Stimulated activated CD4-positive, alpha-beta T cell treated with anti-CD3 and anti-CD28 coated beads, Interleukin-1b, Interleukin-23, amount 100 ng/mL, for 1 hour (primary cell): ENCODE data around the gene RGS7BP.

Experiments
- DNase-seq, 2 donors: peaks; one replicate each; pipeline ENCODE4 v3.0.0-alpha.2; 2020; ENCODE audit warnings: low read depth in 2 of 2

The RGS7BP gene

DNA sequence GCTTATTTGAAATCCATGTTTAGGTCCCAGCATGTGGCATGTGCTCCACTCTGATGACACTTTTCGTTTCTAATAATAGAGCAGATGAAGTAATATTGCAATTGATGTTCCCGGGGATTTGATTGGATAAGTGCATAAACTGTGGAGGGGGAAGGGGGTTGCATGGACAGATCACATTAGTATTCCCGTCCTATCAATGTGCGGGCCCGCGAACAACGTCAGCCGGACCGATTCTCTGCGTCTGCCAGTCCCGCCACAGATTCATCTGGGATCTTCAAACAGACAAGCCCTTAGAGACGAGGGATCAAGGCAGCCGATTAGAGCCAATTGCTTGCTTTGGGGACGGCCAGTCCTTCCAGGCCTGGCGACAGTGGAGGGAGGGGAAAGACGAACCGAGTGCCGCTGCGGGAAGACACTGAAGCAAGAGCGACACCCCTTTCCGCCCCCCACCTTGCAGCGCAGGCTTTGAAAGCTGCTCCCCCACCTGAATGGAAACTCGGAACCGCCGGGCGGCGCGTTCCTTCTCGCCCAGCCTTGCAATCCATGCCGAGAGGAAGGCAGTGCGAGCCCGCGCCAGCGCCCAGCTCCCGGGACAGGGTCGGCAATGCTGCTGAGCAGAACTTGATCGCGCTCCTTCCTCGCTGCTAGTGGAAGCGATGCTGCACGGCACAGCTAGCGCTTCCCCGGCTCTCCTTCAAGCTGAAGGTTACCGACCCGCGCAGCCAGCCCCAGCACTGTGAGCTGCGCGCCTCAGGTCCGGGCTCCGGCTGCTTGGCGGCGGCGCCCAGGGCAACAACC lies at the start of gene RGS7BP:
RGS7BP (plus strand) TSS at position 247 of the 798 bp plus-strand sequence. CDS start 610 bp downstream, outside the sequence.
- DNase-seq: no peak

DNA sequence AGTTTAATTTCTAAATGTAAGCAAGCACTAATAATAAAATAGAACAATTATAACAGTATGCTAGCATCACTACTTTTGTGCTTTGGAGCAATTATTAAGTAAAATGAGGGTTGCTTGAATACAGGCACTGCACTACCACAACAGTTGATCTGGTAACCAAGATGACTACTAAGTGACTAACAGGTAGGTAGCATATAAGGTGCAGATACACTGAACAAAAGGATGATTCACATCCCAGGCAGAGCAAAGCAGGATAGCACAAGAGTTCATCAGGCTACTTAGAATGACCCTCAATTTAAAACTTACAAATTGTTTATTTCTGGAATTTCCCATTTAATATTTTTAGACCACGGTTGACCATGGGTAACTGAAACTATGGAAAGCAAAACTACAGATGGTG lies 48.0 kb upstream of the RGS7BP start:
- no peak for DNase-seq

DNA sequence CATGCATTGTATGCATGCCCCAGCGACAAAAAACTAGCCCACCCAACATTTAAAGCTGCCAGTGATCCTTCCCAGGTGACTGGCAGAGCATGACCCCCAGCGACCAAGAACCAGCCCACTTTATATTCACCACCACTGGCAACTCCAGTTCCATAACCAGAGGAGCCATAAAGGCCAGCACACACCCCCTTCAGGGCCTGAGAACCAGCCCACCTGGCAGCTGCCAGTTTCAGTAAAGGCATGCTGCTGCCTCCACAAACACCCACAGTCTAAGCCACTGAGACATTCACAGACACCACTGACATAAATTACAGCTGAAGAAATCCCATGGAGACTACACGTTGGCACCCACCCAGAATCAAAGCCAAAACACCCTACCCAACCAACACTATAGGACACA lies 46.9 kb upstream of the RGS7BP start:
- DNase-seq: no peak

DNA sequence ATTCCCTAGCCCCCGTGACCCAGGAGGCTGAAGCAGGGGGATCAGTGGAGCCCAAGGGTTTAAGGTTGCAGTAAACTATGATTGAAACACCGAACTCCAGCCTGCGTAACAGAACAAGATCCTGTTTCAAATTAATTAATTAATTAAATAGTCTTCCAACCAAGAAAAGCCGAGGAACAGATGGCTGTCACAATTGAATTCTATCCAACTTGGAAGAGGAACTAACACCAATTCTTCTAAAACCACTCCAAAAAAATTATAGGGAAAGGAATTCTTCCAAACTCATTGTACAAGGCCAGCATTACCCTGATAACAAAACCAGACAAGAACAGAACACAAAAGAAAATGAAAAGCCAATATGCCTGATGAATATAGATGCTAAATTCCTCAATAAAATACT lies 43.4 kb upstream of the RGS7BP start:
- DNase-seq: no peak

DNA sequence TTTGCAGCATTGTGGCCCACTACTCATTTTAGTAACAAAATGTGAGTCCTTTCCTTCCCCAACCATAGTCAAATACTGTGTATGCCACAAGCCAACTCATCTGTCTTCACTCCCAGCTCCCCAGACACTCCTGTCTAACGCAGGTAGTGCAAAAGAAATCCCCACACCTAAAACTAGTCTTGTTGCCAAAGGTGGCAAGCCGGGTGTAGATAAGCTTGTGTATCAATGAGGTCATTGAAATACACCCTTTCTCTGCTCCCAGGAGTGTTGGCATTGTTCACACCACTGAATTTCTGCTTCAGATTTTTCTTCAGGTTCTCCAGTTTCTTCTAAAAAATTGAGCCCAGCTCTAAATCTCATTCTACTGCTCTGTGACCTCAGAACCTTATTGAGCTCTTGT lies 19.7 kb upstream of the RGS7BP start:
- no peak for DNase-seq

DNA sequence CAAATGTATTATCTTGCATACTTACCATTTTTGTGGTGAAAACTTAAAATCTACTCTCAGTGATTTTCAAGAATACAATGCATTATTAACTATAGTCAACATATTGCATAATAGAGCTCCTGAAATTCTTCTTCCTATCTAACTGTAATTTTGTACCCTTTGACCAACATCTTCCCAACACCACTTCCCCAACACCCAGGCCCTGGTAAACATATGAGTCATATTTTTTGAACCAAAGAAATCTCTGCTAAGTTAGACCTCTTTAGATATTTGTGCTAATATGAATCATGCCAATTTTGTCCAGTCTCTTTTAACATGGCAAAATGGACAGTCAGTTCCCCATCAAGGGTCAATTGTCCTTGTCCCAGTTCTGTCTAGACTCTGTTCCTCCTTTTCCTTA lies 18.5 kb upstream of the RGS7BP start:
- DNase-seq: no peak

DNA sequence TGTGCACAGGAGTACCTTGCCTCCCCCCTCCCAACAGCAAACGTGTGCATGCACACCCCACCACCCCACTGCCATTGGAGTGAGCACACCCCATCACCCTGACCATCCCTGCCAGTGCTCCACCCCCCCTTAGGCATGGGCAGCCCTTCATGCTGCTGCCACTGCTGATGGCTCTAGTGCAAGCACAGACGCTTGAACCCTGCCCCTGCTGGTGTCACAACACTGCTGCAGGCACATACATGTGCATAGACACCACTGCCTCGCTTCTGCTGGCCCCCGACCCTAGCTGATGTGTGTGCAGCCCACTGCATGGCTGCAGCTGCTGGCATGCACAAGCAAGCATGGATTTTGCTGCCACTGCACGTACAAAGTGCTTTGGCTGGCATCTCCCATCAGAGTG lies 16.0 kb upstream of the RGS7BP start:
- no peak for DNase-seq

DNA sequence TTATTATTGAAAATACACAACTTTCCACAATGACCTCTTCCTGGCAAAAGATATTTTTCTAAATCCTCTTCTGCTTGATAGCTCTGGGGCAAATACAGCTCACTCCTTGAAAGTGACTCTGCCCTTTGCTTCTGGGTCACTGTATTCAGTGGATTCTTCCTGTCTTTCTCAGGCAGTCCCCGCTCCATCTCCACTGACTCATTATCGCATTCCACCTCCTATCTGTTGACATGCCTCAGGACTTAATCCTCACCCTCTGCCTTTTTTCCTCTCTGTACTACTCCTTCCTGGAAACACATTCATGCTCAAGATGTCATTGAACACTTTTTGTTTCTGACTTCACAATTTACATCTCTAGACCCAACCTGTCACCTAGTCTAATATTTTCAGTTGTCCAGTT lies 8.4 kb upstream of the RGS7BP start:
- DNase-seq: no peak

DNA sequence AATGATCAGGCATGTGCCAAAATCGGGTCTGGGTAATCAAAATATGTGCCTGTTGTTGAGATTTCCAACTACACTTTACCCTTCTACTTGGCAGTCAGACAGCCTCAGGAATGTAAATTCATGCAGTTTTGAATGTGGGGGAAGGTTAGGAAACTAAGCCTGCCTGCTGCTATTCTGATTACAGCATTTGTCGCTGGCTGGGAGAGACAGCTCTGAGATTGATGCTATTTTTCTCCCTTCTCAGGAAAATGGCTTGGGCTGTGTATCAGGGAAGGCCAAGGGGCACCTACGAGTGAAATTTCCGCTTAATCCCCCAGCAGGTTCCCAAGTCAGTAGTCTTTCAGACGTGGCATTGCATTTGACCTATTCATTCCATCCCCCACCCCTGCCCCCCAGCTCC lies 3.6 kb upstream of the RGS7BP start:
- DNase-seq: no peak

DNA sequence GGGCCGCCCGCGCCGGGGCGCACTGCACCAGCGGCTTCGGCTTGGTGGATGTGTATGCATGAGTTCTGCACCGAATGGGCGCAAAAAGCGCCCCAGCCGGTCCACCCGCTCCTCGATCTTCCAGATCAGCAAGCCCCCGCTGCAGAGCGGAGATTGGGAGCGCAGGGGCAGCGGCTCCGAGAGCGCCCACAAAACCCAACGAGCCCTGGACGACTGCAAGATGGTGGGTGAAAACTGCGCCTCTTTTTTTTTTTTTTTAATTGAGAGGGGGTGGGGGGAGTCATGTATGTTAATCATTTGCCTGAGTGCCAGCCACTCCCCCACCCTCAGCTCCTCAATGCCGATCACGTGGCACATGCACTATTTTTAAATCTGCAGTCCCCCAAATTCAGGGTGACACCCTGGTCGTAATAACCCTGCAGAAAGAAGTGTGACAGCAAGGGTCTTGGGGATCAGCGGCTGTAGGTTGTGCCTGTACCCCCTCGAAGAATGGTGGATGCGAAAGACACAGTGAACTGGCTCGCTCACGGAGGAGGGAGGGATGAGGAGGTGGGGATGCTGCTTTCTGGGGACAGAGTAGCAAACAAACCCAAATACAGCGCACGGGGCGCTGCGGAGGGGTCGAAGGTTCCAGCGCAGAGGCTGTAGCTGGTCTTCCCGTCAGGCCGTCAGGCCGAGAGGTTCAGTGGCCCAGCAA lies 900 bp downstream of the RGS7BP start:
- DNase-seq: no peak

DNA sequence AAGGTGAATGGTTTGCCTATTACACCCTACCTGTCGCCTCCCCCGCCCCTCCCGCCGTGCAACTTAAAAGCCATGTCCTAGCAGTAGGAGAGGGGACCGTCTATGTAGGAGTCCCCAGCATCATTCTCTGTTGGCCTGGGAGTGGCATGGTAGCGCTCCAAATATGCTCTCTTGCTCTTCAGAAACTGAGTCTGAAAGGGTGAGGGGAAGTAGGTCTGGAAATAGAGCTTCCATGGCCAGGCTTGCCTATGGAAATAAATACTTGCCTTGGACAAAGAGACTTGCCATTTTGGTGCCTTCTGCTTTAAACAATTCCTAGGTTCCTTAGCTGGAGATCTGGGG lies 1.4 kb downstream of the RGS7BP start:
- no peak for DNase-seq

DNA sequence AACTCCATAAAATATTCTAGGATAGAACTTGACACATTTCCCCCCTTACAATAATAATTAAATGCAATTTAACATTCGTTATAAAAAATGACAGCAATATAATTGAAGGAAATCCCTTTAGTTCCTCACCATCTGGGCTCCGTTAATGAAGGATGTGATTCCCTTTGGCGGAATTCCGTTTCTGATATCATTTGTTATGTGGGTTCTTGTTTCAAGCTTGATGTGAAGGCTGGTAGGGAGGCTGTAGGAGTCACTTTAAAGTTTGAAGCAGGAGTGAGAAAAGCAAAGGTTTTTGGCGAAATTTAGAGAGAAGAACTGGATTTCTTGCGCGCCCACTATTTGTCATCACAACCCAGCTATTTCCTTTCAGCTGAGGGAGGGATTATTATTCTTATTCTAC lies 4.0 kb downstream of the RGS7BP start:
- DNase-seq: no peak

DNA sequence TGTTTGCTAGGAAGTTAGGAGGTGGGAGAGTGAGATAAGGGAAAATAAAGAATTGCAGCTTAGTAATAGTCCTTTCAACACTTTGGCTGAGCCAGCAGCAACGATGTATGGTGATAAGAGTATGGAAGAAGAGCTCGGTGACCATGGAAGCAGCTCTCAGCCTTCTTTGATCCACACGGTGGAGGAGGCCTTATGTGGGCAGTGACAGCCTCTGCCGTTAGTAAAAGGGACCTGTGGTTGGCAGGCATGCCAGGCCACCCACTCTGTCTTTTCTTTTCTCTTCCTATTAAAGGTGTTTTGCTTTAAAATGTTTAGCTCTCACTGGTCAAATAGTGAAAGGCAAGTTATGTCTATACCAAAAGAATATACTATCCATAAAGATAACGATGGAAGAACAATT lies 7.7 kb downstream of the RGS7BP start:
- no peak for DNase-seq

DNA sequence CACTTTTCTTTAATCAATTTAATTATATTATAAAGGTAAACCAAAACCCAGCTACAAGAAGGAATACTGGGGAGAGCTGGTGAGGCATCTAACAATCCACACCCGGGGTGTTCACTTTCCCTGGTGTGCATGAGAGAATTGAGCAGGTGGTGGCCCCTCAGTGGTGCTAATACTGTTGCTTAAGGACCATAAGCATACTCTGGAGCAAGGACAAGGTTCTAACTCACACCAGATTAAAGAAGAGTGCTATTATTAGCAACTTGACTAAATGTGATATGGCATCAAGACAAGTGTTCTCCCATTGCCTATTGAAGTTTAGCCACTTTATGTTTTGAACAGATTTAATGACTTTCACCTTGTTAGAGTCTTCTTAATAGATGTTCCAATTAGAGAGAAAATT lies 8.8 kb downstream of the RGS7BP start:
- DNase-seq: no peak

DNA sequence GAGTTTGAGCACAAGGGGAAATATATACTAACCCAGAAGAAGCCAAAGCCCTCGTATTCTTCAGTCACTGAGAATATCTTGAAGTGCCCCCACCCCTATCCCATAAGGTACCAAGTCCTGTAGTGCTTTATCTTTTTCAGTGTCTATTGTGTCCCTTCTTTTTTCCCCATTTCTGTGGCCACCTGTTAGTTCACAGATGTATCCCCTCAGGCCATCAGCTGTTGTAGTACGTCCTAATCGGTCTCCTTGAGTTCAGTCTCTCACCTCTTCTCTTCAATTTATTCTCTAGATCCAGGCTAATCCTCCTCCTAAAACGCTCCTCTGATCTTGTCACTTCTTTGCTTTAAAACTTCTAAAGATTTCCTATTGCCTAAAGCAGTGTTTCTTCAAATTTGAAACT lies 10.4 kb downstream of the RGS7BP start:
- no peak for DNase-seq

DNA sequence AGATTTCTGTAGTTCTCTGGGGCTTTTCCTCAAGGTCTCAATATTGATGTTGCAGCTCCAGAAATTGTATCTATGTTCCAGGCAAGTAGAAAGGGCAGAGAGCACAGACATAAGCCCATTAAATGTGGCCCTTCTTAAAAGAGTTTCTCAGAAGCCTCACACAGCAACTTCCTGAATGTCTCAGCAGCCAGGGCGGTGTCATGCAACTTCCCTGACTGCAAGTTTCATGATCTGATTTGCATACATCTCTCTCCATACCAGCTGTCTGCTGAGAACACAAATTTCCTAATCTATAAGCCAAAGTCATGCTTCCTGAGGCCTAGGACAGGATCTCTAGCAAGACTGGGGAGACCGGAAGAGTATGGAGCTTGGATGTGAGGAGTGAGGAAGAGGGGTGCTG lies 13.0 kb downstream of the RGS7BP start:
- DNase-seq: no peak

DNA sequence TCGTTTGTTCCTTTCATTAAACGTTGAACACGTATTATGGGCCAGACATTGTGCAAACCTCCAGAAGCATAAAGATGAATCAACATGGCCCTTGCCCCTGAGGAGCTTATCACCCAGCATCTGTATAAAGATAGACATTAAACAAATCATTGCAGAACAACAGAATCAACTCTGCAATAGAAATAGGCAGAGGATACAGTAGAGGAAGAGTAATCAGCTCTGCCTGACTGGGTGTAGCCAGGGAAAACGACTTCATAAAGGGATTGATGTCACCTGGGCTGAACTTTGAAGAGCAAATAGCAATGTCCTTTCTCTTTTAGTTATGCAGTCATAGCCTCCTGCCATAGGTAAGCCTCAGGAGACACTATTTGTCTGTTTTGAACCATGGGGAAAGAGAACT lies 13.4 kb downstream of the RGS7BP start:
- DNase-seq: no peak

DNA sequence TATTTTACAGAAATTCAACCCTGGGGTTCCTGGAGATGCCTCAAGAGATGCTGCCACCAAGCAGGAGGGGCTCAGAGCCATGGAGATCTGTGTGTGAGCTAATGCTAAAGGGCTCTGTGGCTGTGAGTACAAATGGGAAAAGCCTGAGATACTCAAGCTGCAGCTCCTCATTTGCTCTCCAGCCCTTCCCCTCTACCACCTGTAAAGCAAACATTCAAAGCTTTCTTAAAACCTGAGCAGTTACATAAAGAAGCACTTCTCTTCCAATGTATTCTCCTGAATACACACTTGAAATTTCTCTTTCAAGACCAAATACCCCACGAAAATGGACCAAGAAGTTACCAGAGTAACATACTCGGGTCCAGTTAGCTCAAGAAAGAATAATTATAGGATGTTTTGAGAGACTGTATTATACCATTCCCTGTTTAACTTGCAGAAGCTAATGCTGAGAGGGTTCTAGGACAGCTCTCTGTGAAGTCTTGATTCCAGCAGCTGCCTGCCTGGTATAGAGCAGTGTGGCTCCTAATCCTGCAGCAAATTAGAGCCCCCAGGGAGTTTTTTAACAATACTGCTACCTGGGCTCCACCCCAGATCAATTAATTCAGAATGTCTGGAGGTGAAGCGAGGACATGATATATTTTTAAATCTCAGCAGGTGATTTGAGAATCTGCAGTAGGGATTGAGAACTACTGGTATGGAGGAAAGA lies 21.1 kb downstream of the RGS7BP start:
- no peak for DNase-seq

DNA sequence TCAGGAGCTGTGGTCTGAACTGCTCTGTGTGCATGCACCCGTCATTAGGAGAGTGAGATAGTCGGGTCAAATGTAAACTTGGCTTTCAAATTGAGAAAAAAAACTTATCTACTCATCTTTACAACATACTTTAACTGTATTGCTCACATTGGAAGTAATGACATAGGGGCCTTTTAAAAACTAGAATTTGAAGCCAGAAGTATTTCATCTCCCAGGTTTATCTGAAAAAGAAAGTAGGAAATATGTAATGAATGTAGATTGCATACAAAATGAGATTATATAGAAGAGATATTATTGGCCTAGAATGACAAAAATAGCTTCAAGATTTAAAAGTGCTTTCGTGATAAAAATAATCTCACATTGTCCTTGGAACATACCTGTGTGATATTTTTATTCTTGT lies 24.3 kb downstream of the RGS7BP start:
- DNase-seq: no peak

DNA sequence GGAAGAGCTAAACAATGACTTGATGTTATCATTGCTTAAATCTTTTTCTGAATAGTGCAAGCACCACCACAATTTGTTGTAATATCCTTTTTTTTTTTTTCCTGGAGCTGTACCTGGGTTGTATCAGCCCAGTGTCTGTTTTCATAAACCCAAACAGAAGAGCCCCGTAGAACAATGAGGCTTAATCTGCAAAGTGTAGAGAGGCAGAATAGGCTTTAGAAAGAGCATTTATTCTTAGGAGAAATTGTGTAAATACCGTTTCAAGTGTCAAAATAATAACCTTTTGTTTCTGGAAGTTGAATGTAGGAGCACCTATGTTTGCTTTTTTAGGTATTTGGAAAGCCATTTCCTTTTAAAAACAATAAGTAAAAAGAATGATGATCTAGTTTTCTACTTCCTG lies 26.4 kb downstream of the RGS7BP start:
- DNase-seq: no peak

DNA sequence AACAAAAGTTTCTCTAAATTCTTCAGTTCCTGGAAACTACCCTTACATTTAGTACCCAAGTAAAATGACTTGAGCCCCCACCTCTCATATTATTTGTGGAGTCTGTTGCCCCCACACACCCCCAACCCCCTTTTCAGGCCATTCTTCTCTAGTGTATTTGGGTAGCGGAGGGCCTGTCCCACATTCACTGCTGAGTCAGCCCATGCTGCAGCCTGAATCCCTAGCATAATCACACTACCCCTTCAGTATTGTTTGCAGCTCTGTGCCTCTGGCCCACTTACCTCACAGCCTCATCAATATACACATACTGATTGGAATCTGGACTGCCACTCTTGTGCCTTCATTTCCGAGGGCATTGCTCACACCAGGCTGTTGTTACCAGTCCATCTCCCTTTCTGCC lies 26.8 kb downstream of the RGS7BP start:
- DNase-seq: no peak

DNA sequence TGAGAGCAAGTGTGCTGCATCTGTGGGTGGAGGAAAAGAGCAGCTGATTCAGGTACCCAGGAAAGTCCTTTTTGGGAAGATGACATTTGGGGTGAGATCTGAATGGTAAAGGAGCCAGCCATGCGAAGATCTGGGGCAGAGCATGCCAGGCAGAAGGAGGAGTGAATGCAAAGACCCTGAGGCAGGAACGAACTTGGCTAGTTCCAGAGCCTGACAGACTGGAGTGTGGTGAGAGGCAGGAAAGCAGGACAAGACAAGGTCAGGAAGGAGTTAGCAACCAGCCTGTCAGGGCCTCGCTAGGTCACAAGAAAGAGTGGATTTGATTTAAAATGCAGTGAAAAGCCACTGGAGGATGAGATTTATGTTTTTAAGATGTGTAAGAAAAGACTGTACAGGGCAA lies 28.2 kb downstream of the RGS7BP start:
- no peak for DNase-seq

DNA sequence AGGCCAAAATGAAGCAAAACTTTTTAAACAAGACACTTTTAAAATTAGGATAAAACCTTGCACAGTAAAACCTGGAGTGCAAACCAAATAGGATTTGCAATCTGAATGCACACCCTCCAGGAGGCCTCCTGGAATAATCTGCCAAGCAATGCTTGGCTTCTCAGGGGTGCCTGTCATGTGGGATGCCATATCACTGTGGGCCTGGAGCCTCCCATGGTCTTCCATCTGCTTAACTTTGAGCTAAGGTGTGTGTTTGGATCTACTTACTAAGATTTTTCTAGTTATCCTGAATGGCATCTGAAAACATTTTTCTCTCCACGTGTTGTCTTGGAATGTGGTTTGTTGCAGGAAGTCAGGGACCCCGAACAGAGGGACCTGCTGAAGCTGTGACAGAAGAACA lies 52.1 kb downstream of the RGS7BP start:
- no peak for DNase-seq
